PFSK-1 (cell line): ENCODE measurements around the gene AKAP6.

Source experiments
- FOXP2 ChIP-seq: optimal IDR thresholded peaks from 2 replicates; pipeline ENCODE3; 2011; ENCODE audit warnings: borderline replicate concordance, control low read depth, inconsistent platforms; ENCODE audit not compliant: insufficient read depth; ENCODE audit errors: extremely low read length, extremely low read depth
- POLR2AphosphoS5 ChIP-seq: IDR thresholded peaks from 2 replicates; pipeline ENCODE4 v1.6.1; 2012; ENCODE audit warnings: low read depth, mild to moderate bottlenecking, control low read depth, low read length, moderate library complexity
- SIN3A ChIP-seq: IDR thresholded peaks from 2 replicates; pipeline ENCODE4 v1.6.1; 2012; ENCODE audit warnings: mild to moderate bottlenecking, low read length, moderate library complexity, borderline replicate concordance; ENCODE audit not compliant: insufficient read depth
- TAF1 ChIP-seq: IDR thresholded peaks from 2 replicates; pipeline ENCODE4 v1.6.1; 2012; ENCODE audit warnings: low read length, control low read depth, borderline replicate concordance; ENCODE audit not compliant: insufficient read depth
- TF ChIP-seq, protein P1 (sequence below), 2 experiments: IDR thresholded peaks; 2 replicates each; pipeline versions ENCODE4 v1.6.1 to v1.8.0; 2011 to 2012; ENCODE audit warnings: low read depth in 2 of 2, low read length in 2 of 2, control low read depth in 1 of 2, inconsistent platforms in 1 of 2, mild to moderate bottlenecking in 1 of 2, moderate library complexity in 1 of 2; ENCODE audit not compliant: insufficient read depth in 1 of 2

AKAP6 gene

GRCh38 chr14:32366256-32366879 is 37.3 kb downstream of the AKAP6 start:
- TF ChIP-seq TAF1 (no peak), SIN3A (no peak)
- TF ChIP-seq, protein P1, sequence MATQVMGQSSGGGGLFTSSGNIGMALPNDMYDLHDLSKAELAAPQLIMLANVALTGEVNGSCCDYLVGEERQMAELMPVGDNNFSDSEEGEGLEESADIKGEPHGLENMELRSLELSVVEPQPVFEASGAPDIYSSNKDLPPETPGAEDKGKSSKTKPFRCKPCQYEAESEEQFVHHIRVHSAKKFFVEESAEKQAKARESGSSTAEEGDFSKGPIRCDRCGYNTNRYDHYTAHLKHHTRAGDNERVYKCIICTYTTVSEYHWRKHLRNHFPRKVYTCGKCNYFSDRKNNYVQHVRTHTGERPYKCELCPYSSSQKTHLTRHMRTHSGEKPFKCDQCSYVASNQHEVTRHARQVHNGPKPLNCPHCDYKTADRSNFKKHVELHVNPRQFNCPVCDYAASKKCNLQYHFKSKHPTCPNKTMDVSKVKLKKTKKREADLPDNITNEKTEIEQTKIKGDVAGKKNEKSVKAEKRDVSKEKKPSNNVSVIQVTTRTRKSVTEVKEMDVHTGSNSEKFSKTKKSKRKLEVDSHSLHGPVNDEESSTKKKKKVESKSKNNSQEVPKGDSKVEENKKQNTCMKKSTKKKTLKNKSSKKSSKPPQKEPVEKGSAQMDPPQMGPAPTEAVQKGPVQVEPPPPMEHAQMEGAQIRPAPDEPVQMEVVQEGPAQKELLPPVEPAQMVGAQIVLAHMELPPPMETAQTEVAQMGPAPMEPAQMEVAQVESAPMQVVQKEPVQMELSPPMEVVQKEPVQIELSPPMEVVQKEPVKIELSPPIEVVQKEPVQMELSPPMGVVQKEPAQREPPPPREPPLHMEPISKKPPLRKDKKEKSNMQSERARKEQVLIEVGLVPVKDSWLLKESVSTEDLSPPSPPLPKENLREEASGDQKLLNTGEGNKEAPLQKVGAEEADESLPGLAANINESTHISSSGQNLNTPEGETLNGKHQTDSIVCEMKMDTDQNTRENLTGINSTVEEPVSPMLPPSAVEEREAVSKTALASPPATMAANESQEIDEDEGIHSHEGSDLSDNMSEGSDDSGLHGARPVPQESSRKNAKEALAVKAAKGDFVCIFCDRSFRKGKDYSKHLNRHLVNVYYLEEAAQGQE (IDR thresholded peaks at IDR 0.05; ENCODE audit: insufficient read depth in 1 of 2, low read depth in 2 of 2, low read length in 2 of 2), result no peak

DNA sequence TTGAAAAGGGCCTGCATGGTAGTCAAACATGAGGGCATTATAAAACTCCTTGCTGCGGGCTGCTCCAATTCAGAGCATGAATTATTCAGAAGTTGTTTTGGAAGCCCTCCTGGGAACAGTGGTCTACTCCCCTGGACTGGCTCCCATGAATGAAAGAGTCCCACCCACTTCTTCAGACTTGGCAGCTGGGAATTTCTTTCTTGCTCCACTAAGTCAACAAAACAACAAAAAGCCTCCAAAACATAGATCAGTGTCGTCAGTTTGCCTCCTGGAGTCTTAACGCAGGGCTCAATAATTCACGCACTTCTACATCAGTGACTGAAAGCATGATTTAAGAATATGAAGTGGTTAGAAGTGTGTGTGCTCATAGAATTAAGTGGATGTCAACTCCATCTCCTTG is 37.9 kb downstream of the AKAP6 start:
- TF ChIP-seq TAF1 (no peak), POLR2AphosphoS5 (no peak), FOXP2 (no peak), SIN3A (no peak)
- TF ChIP-seq, protein P1 (IDR thresholded peaks at IDR 0.05; ENCODE audit: insufficient read depth in 1 of 2, low read depth in 2 of 2, low read length in 2 of 2), result no peak

DNA sequence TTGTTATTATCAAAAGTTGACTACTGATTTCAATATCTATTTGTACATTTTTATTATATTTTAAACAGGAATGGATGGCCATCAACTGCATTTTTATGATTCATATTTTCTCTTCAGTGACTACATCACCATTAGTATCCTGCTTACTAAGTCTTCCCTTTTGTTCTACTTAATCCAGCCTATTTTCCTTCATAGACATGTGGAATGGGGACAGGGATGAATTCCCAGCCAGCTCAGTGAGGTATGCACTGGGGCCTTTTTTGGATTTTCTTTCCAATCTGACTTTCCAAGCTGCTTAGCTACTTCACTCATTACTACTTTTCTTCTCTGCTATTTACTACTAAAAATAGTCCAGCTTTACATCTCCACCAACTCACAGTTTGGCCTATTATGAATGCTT is 38.4 kb downstream of the AKAP6 start:
- no peak for TF ChIP-seq TAF1
- TF ChIP-seq FOXP2, result no peak
- TF ChIP-seq POLR2AphosphoS5, result no peak
- TF ChIP-seq, protein P1 (IDR thresholded peaks at IDR 0.05; ENCODE audit: insufficient read depth in 1 of 2, low read depth in 2 of 2, low read length in 2 of 2), result no peak
- no peak for TF ChIP-seq SIN3A

GRCh38 chr14:32368107-32368506 is 39.0 kb downstream of the AKAP6 start:
- TF ChIP-seq SIN3A (no peak), POLR2AphosphoS5 (no peak), FOXP2 (no peak), TAF1 (no peak)
- TF ChIP-seq, protein P1 (IDR thresholded peaks at IDR 0.05; ENCODE audit: insufficient read depth in 1 of 2, low read depth in 2 of 2, low read length in 2 of 2), result no peak

DNA sequence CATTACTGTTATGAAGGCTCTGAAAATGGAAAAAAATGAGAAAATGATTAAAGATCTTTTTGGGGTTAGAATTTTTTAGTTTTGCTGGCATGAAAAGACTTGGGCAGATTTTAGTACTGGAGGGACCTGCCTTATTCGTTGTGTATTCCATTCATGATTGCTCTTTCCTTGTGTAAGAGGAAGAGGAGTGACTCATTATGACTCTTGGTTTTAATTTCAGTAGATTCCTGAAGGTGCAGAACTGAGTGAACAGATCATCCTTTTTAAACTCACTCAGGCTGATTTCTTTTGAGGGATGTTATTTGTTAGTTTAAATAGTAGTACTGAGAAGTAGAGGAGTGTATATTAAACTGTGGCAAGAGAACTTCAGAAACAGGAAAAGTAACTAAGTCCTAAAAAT is 41.6 kb downstream of the AKAP6 start:
- no peak for TF ChIP-seq POLR2AphosphoS5
- no peak for TF ChIP-seq SIN3A
- TF ChIP-seq TAF1, result no peak
- TF ChIP-seq FOXP2, result no peak
- TF ChIP-seq, protein P1 (IDR thresholded peaks at IDR 0.05; ENCODE audit: insufficient read depth in 1 of 2, low read depth in 2 of 2, low read length in 2 of 2), result no peak
